Panc1 (cell line): ENCODE measurements around the gene SCFD1. TPM values are rescaled to one million over a fixed set of nuclear protein-coding genes. Genes with fewer than 3 reads are reported as not detected.

Source experiments
- ATAC-seq: fragments of 200-7000 bp; cut with Tn5 transposase; 2 replicates; pipeline ENCODE4 v1.9.1; 2020; ENCODE audit warnings: mild to moderate bottlenecking, moderate library complexity
- Bru-seq: library from RNA; stranded (reverse); fragments of 400-500 nt; gene quantifications from one replicate; lab custom pipeline; 2021; lab: Mats Ljungman, UMichigan
- BruChase-seq, 2 experiments: library from RNA; stranded (reverse); fragments of 400-500 nt; gene quantifications; one replicate each; lab custom pipeline; 2021; lab: Mats Ljungman, UMichigan
- BruUV-seq: library from RNA; stranded (reverse); fragments of 400-500 nt; replicated peaks from 2 replicates; lab custom pipeline; 2021; lab: Mats Ljungman, UMichigan
- CTCF ChIA-PET: fragments of 300-600 bp; sonication (Branson Sonifier 250); formaldehyde crosslinking; loops from one replicate; lab custom pipeline; 2022; ENCODE audit warnings: antibody characterized with exemption; lab: Charles Lee
- POLR2A ChIA-PET: fragments of 300-600 bp; sonication (Branson Sonifier 250); formaldehyde crosslinking; loops from one replicate; lab custom pipeline; 2022; ENCODE audit warnings: antibody characterized with exemption; lab: Charles Lee
- DNase-seq: peaks from one replicate; pipeline ENCODE4 v3.0.0-alpha.2; 2010; ENCODE audit warnings: low read depth, low spot score
- H3K27ac ChIP-seq: 2 replicates; pipeline ENCODE4 v1.5.1; 2011; ENCODE audit warnings: mild to moderate bottlenecking, low read length, inconsistent platforms
- H3K27me3 ChIP-seq: fragments of 200-500 bp; sonication (Bioruptor generic); 2 replicates; pipeline ENCODE4 v1.6.0; 2014; ENCODE audit warnings: low read length, inconsistent platforms; ENCODE audit not compliant: control insufficient read depth, insufficient read depth
- H3K36me3 ChIP-seq: fragments of 200-500 bp; sonication (Bioruptor generic); 2 replicates; pipeline ENCODE4 v1.5.1; 2014; ENCODE audit warnings: inconsistent platforms, mild to moderate bottlenecking, low read length, moderate library complexity; ENCODE audit not compliant: control insufficient read depth, insufficient read depth
- H3K4me1 ChIP-seq: 2 replicates; pipeline ENCODE4 v1.5.1; 2011; ENCODE audit warnings: inconsistent platforms, mild to moderate bottlenecking, low read length, moderate library complexity; ENCODE audit not compliant: control insufficient read depth, insufficient read depth
- H3K4me3 ChIP-seq, 2 experiments: 2 replicates each; pipeline ENCODE4 v1.5.1; 2011 to 2012; ENCODE audit warnings: low read depth in 2 of 2, low read length in 2 of 2, mild to moderate bottlenecking in 2 of 2, inconsistent platforms in 1 of 2, moderate library complexity in 1 of 2
- H3K9me3 ChIP-seq: fragments of 200-500 bp; sonication (Bioruptor generic); 2 replicates; pipeline ENCODE4 v1.5.1; 2014; ENCODE audit warnings: low read depth, mild to moderate bottlenecking, inconsistent platforms, low read length, moderate library complexity; ENCODE audit not compliant: control insufficient read depth, insufficient read depth
- CTCF ChIP-seq: fragments of 450-650 bp; IDR thresholded peaks from 2 replicates; pipeline ENCODE4 v1.5.1; 2017; ENCODE audit warnings: mild to moderate bottlenecking
- POLR2AphosphoS5 ChIP-seq: IDR thresholded peaks from 2 replicates; pipeline ENCODE4 v1.6.1; 2012; ENCODE audit warnings: mild to moderate bottlenecking, low read depth, low read length, moderate library complexity
- REST ChIP-seq, 2 experiments: IDR thresholded peaks; 2 replicates each; pipeline ENCODE4 v1.6.1; 2011 to 2012; ENCODE audit warnings: low read depth in 2 of 2, control low read depth in 1 of 2, low read length in 1 of 2, mild to moderate bottlenecking in 1 of 2, moderate library complexity in 1 of 2; ENCODE audit not compliant: insufficient read depth in 1 of 2
- SIN3A ChIP-seq: IDR thresholded peaks from 2 replicates; pipeline ENCODE4 v1.6.1; 2012; ENCODE audit warnings: low read depth, mild to moderate bottlenecking, low read length, moderate library complexity, borderline replicate concordance; ENCODE audit not compliant: insufficient read depth
- TCF7L2 ChIP-seq: IDR thresholded peaks from 2 replicates; pipeline ENCODE4 v1.6.1; 2011; ENCODE audit warnings: mild to moderate bottlenecking, low read depth, low read length, inconsistent platforms
- in situ Hi-C: cut with HindIII; loops from 2 replicates; pipeline ENCODE4 v1.10.0; 2016; ENCODE audit warnings: low sequenced_read_pairs, low pct_unique_long_range_greater_than_20kb
- intact Hi-C: fragments of 100-400 bp; cut with micrococcal nuclease; formaldehyde crosslinking; loops from one replicate; pipeline ENCODE4 v1.10.0; 2022; ENCODE audit not compliant: unreplicated experiment
- long read RNA-seq: library from polyadenylated mRNA; unstranded; transcript quantifications from one replicate; pipeline ENCODE4 v2.0.0, GENCODE V29; 2021; ENCODE audit not compliant: unreplicated experiment
- polyA plus RNA-seq: library from polyadenylated mRNA; unstranded; fragments of >200 nt; gene quantifications from one replicate; pipeline ENCODE4 v1.2.1, GENCODE V29; 2012; ENCODE audit warnings: missing spikeins; ENCODE audit not compliant: insufficient read length
- total RNA-seq: library from RNA; stranded (reverse); gene quantifications from one replicate; pipeline ENCODE4 v1.2.1, GENCODE V29; 2021; ENCODE audit not compliant: unreplicated experiment

SCFD1 gene
- total RNA-seq (43.8 TPM), Bru-seq, nascent RNA (percentile 82 among the genes with signal in this experiment), BruChase-seq, experiment 1, labeled RNA remaining after a 2-hour chase (percentile 72 among the genes with signal in this experiment), BruChase-seq, experiment 2, labeled RNA remaining after a 6-hour chase (percentile 69 among the genes with signal in this experiment)
- polyA plus RNA-seq = 17.4 TPM
- long read RNA-seq, transcript SCFD1-207 (24 exons, 2,058 nt) = minor isoform, 8 of 64 reads
- long read RNA-seq, transcript SCFD1-203 (25 exons, 2,359 nt) = major isoform, 32 of 64 reads
- long read RNA-seq, partial matches to known transcripts = 6 of 64 reads
- long read RNA-seq, other reads (novel, unspliced or antisense) = 16 of 64 reads

- TF ChIP-seq POLR2AphosphoS5 (peak; percentile 91), REST (IDR thresholded peaks at IDR 0.05; ENCODE audit: insufficient read depth in 1 of 2, low read depth in 2 of 2, low read length in 1 of 2) (no peak)
- intact Hi-C loops (no loop called here), in situ Hi-C loops (no loop called here)
- H3K36me3 ChIP-seq = peaks cover 7% of the 10 kb centered on the region
- peak; percentile 63 for DNase-seq
- CTCF ChIA-PET = interaction anchor here (0.5 kb wide), 1 partner anchor 480 kb away, joined by 12 read pairs; no protein-coding TSS in a partner anchor
- BruUV-seq = no TSS peak
- ATAC-seq = peak; percentile 99
- POLR2A ChIA-PET = interaction anchor here (0.9 kb wide), 1 partner anchor 18 kb away, joined by 3 read pairs; no protein-coding TSS in a partner anchor
- H3K9me3 ChIP-seq = no peaks in the 10 kb centered on the region
- no peaks in the 10 kb centered on the region for H3K27me3 ChIP-seq
- H3K27ac ChIP-seq = peak within 1 kb of the TSS; percentile 95
- H3K4me3 ChIP-seq = peak within 1 kb of the TSS; percentile 97 to 98
- peaks cover 3% of the 10 kb centered on the region; the same call in 1 of the 2 replicates for H3K4me1 ChIP-seq
These were observed at the start of gene SCFD1 for GRCh38 chr14:30621940-30622830. Gene SCFD1, plus strand, starts transcription at chr14:30622319. Its CDS starts 20 bp downstream, at chr14:30622339.

GRCh38 chr14:30572771-30573170 is 49.3 kb upstream of the SCFD1 start:
- BruUV-seq = no TSS peak
- peaks cover 13% of the 10 kb centered on the region for H3K4me1 ChIP-seq
- no peak for ATAC-seq
- no peak overlapping the region for H3K27ac ChIP-seq
- intact Hi-C loops (no loop called here), in situ Hi-C loops (no loop called here)
- no peaks in the 10 kb centered on the region for H3K9me3 ChIP-seq
- H3K4me3 ChIP-seq = no peak overlapping the region
- DNase-seq = no peak
- ChIA-PET POLR2A (no interaction called here), CTCF (no interaction called here)
- H3K27me3 ChIP-seq = no peaks in the 10 kb centered on the region
- no peaks in the 10 kb centered on the region; the same call in 1 of the 2 replicates for H3K36me3 ChIP-seq
- TF ChIP-seq REST (IDR thresholded peaks at IDR 0.05; ENCODE audit: insufficient read depth in 1 of 2, low read depth in 2 of 2, low read length in 1 of 2) = no peak
- no peak for TF ChIP-seq SIN3A
- no peak for TF ChIP-seq TCF7L2
- TF ChIP-seq POLR2AphosphoS5 = no peak
- TF ChIP-seq CTCF = no peak
